Measurements from ENCODE around the gene INSR.

DNA sequence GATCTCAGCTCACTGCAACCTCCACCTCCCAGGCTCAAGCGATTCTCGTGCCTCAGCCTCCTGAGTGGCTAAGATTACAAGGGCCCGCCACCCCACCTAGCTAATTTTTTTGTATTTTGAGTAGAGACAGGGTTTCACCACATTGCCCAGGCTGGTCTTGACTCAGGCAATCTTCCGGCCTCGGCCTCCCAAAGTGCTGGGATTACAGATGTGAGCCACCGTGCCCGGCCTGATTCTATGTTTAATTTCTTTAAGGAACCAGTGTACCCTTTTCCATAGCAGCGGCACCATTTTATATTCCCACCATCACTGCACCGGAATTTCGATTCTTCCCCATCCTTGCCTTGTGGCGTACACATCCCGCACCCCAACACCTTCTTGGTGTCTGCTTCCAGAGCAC is 17.7 kb upstream of the INSR start:
- TF ChIP-seq, protein P1, sequence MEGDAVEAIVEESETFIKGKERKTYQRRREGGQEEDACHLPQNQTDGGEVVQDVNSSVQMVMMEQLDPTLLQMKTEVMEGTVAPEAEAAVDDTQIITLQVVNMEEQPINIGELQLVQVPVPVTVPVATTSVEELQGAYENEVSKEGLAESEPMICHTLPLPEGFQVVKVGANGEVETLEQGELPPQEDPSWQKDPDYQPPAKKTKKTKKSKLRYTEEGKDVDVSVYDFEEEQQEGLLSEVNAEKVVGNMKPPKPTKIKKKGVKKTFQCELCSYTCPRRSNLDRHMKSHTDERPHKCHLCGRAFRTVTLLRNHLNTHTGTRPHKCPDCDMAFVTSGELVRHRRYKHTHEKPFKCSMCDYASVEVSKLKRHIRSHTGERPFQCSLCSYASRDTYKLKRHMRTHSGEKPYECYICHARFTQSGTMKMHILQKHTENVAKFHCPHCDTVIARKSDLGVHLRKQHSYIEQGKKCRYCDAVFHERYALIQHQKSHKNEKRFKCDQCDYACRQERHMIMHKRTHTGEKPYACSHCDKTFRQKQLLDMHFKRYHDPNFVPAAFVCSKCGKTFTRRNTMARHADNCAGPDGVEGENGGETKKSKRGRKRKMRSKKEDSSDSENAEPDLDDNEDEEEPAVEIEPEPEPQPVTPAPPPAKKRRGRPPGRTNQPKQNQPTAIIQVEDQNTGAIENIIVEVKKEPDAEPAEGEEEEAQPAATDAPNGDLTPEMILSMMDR (IDR thresholded peaks at IDR 0.05; ENCODE audit: borderline replicate concordance, extremely low read depth, low read length, poor library complexity, severe bottlenecking), result no peak
- no peak for TF ChIP-seq EZH2 (IDR thresholded peaks at IDR 0.05; ENCODE audit: borderline replicate concordance, low read depth, low read length, severe bottlenecking)

Data from DND-41 (cell line).